Trophoblast cell (in vitro differentiated cells and primary cell): Measurements from ENCODE around the gene GABRG3.

Source experiments
- DNase-seq, 2 donors: peaks; one replicate each; pipeline ENCODE4 v3.0.0-alpha.2; 2016
- H2AFZ ChIP-seq: 2 replicates; pipeline ENCODE4 v1.6.1; 2013; ENCODE audit warnings: low read length, moderate library complexity, mild to moderate bottlenecking; ENCODE audit not compliant: insufficient read depth, poor library complexity
- H2AK5ac ChIP-seq: 2 replicates; pipeline ENCODE4 v1.6.1; 2013; ENCODE audit warnings: mild to moderate bottlenecking, low read length
- H2BK120ac ChIP-seq: 2 replicates; pipeline ENCODE4 v1.6.1; 2013; ENCODE audit warnings: low read length, mild to moderate bottlenecking, moderate library complexity; ENCODE audit not compliant: insufficient read depth, poor library complexity
- H2BK12ac ChIP-seq: 2 replicates; pipeline ENCODE4 v1.6.1; 2013; ENCODE audit warnings: mild to moderate bottlenecking, low read length, moderate library complexity
- H2BK5ac ChIP-seq: 2 replicates; pipeline ENCODE4 v1.6.1; 2013; ENCODE audit warnings: low read length, low read depth, moderate library complexity, mild to moderate bottlenecking; ENCODE audit not compliant: poor library complexity
- H3K14ac ChIP-seq: 2 replicates; pipeline ENCODE4 v1.6.1; 2013; ENCODE audit warnings: mild to moderate bottlenecking, low read length
- H3K18ac ChIP-seq: 2 replicates; pipeline ENCODE4 v1.6.1; 2013; ENCODE audit warnings: mild to moderate bottlenecking, low read length
- H3K23ac ChIP-seq: 2 replicates; pipeline ENCODE4 v1.6.1; 2013; ENCODE audit warnings: low read length
- H3K27ac ChIP-seq: 2 replicates; pipeline ENCODE4 v1.5.1; 2013; ENCODE audit warnings: low read depth, mild to moderate bottlenecking, inconsistent platforms, low read length, moderate library complexity
- H3K27me3 ChIP-seq: 2 replicates; pipeline ENCODE4 v1.6.1; 2013; ENCODE audit warnings: inconsistent platforms, mild to moderate bottlenecking, low read length, moderate library complexity; ENCODE audit not compliant: insufficient read depth
- H3K36me3 ChIP-seq, 2 experiments: 1 replicate in 1 of 2; 2 replicates in 1 of 2; pipeline ENCODE4 v1.6.1; 2013; ENCODE audit warnings: low read length in 2 of 2, mild to moderate bottlenecking in 2 of 2, moderate library complexity in 1 of 2; ENCODE audit not compliant: insufficient read depth in 2 of 2, control insufficient read depth in 1 of 2
- H3K4ac ChIP-seq: 2 replicates; pipeline ENCODE4 v1.6.1; 2013; ENCODE audit warnings: low read depth, mild to moderate bottlenecking, low read length, moderate library complexity
- H3K4me1 ChIP-seq, 2 experiments: 1 replicate in 1 of 2; 2 replicates in 1 of 2; pipeline ENCODE4 v1.6.1; 2013; ENCODE audit warnings: low read length in 2 of 2, mild to moderate bottlenecking in 2 of 2, moderate library complexity in 1 of 2; ENCODE audit not compliant: insufficient read depth in 2 of 2, control insufficient read depth in 1 of 2
- H3K4me2 ChIP-seq: 2 replicates; pipeline ENCODE4 v1.6.1; 2013; ENCODE audit warnings: inconsistent platforms, mild to moderate bottlenecking, low read length, moderate library complexity
- H3K4me3 ChIP-seq: 2 replicates; pipeline ENCODE4 v1.5.1; 2013; ENCODE audit warnings: mild to moderate bottlenecking, low read depth, low read length, inconsistent platforms
- H3K79me1 ChIP-seq: one replicate; pipeline ENCODE4 v1.6.1; 2013; ENCODE audit warnings: low read length
- H3K79me2 ChIP-seq: 2 replicates; pipeline ENCODE4 v1.6.1; 2013; ENCODE audit warnings: low read length, mild to moderate bottlenecking; ENCODE audit not compliant: control insufficient read depth, insufficient read depth, poor library complexity
- H3K9ac ChIP-seq: 2 replicates; pipeline ENCODE4 v1.6.1; 2013; ENCODE audit warnings: mild to moderate bottlenecking, low read length
- H3K9me3 ChIP-seq: 2 replicates; pipeline ENCODE4 v1.6.1; 2013; ENCODE audit warnings: low read depth, mild to moderate bottlenecking, control low read depth, inconsistent platforms, low read length; ENCODE audit not compliant: insufficient read depth
- H4K12ac ChIP-seq: 2 replicates; pipeline ENCODE4 v1.6.1; 2013; ENCODE audit warnings: low read depth, mild to moderate bottlenecking, low read length, moderate library complexity
- H4K8ac ChIP-seq: 2 replicates; pipeline ENCODE4 v1.6.1; 2013; ENCODE audit warnings: low read depth, mild to moderate bottlenecking, low read length, moderate library complexity
- H4K91ac ChIP-seq: one replicate; pipeline ENCODE4 v1.6.1; 2013; ENCODE audit warnings: low read depth, mild to moderate bottlenecking, low read length, moderate library complexity
- WGBS: extraction: QIAGEN DNeasy Blood & Tissue Kit; methylation state at CpG from one replicate; pipeline ENCODE4 v1.1.7; 2013; ENCODE audit warnings: missing lambda C conversion rate; ENCODE audit not compliant: insufficient read length, insufficient coverage; ENCODE audit errors: extremely low coverage; 5-methylcytosine and 5-hydroxymethylcytosine counted together

GABRG3 gene

GRCh38 chr15:27579738-27580137 lies 608.8 kb downstream of the GABRG3 start:
- Histone ChIP-seq H3K27me3 (no peaks in the 10 kb centered on the region), H3K36me3 (no peaks in the 10 kb centered on the region), H3K14ac (no peak overlapping the region), H3K23ac (no peak overlapping the region), H2BK120ac (no peak overlapping the region), H3K9me3 (no peaks in the 10 kb centered on the region), H4K12ac (no peak overlapping the region), H3K27ac (no peak overlapping the region), H3K4ac (no peak overlapping the region), H3K79me1 (no peaks in the 10 kb centered on the region), H2AFZ (no peak overlapping the region), H2BK12ac (no peak overlapping the region), H2BK5ac (no peak overlapping the region), H3K4me1 (no peaks in the 10 kb centered on the region), H3K4me3 (no peak overlapping the region), H3K18ac (no peak overlapping the region), H4K91ac (no peak overlapping the region), H2AK5ac (no peak overlapping the region), H3K79me2 (no peaks in the 10 kb centered on the region), H3K4me2 (no peak overlapping the region), H4K8ac (no peak overlapping the region), H3K9ac (no peak overlapping the region)
- no peak for DNase-seq
- no CpG with 5 or more reads among the region's 5 CpGs for WGBS

GRCh38 chr15:27582726-27583410 lies 611.9 kb downstream of the GABRG3 start:
- H3K36me3 ChIP-seq: no peaks in the 10 kb centered on the region
- no peak overlapping the region for H3K4ac ChIP-seq
- H2BK120ac ChIP-seq: no peak overlapping the region
- no peak overlapping the region for H2AK5ac ChIP-seq
- no peak overlapping the region for H4K8ac ChIP-seq
- H2AFZ ChIP-seq: no peak overlapping the region
- H3K79me2 ChIP-seq: no peaks in the 10 kb centered on the region
- no CpG with 5 or more reads among the region's 5 CpGs for WGBS
- H4K12ac ChIP-seq: no peak overlapping the region
- no peaks in the 10 kb centered on the region for H3K79me1 ChIP-seq
- H3K9ac ChIP-seq: no peak overlapping the region
- DNase-seq: no peak
- no peak overlapping the region for H2BK12ac ChIP-seq
- no peak overlapping the region for H3K27ac ChIP-seq
- no peak overlapping the region for H3K4me3 ChIP-seq
- no peaks in the 10 kb centered on the region for H3K27me3 ChIP-seq
- H3K4me1 ChIP-seq: no peaks in the 10 kb centered on the region
- H3K9me3 ChIP-seq: no peaks in the 10 kb centered on the region
- H3K4me2 ChIP-seq: no peak overlapping the region
- H4K91ac ChIP-seq: no peak overlapping the region
- H3K23ac ChIP-seq: no peak overlapping the region
- H2BK5ac ChIP-seq: no peak overlapping the region
- H3K14ac ChIP-seq: no peak overlapping the region
- H3K18ac ChIP-seq: no peak overlapping the region

GRCh38 chr15:27583651-27584050 lies 612.7 kb downstream of the GABRG3 start:
- Histone ChIP-seq H4K12ac (no peak overlapping the region), H3K4me1 (no peaks in the 10 kb centered on the region)

GRCh38 chr15:27585041-27585640 lies 614.2 kb downstream of the GABRG3 start:
- no peak overlapping the region for H4K12ac ChIP-seq
- no peak overlapping the region for H3K23ac ChIP-seq
- H4K91ac ChIP-seq: no peak overlapping the region
- DNase-seq: no peak
- H3K27me3 ChIP-seq: no peaks in the 10 kb centered on the region
- no peaks in the 10 kb centered on the region for H3K36me3 ChIP-seq
- H3K79me2 ChIP-seq: no peaks in the 10 kb centered on the region
- H3K9ac ChIP-seq: no peak overlapping the region
- H3K14ac ChIP-seq: no peak overlapping the region
- H3K27ac ChIP-seq: no peak overlapping the region
- peaks cover 1% of the 10 kb centered on the region for H3K9me3 ChIP-seq
- H3K4ac ChIP-seq: no peak overlapping the region
- no peak overlapping the region for H2AFZ ChIP-seq
- H2BK12ac ChIP-seq: no peak overlapping the region
- H2BK5ac ChIP-seq: no peak overlapping the region
- H4K8ac ChIP-seq: no peak overlapping the region
- no peak overlapping the region for H3K18ac ChIP-seq
- no peak overlapping the region for H2AK5ac ChIP-seq
- no CpG with 5 or more reads among the region's 6 CpGs for WGBS
- H3K4me2 ChIP-seq: no peak overlapping the region
- H3K4me1 ChIP-seq: no peaks in the 10 kb centered on the region
- no peaks in the 10 kb centered on the region for H3K79me1 ChIP-seq
- H3K4me3 ChIP-seq: no peak overlapping the region
- no peak overlapping the region for H2BK120ac ChIP-seq

More at GRCh38 chr15:27583651-27584050, 612.7 kb downstream of the GABRG3 start:
- H3K14ac ChIP-seq: no peak overlapping the region
- no peak overlapping the region for H3K4me2 ChIP-seq
- WGBS: no CpG with 5 or more reads among the region's 1 CpG
- no peak overlapping the region for H2AK5ac ChIP-seq
- H3K18ac ChIP-seq: no peak overlapping the region
- no peak overlapping the region for H4K91ac ChIP-seq
- no peak overlapping the region for H3K23ac ChIP-seq
- no peaks in the 10 kb centered on the region for H3K9me3 ChIP-seq
- no peak overlapping the region for H4K8ac ChIP-seq
- no peaks in the 10 kb centered on the region for H3K36me3 ChIP-seq
- H3K9ac ChIP-seq: no peak overlapping the region
- H2BK5ac ChIP-seq: no peak overlapping the region
- no peak for DNase-seq
- no peaks in the 10 kb centered on the region for H3K27me3 ChIP-seq
- no peak overlapping the region for H3K4ac ChIP-seq
- no peak overlapping the region for H2BK12ac ChIP-seq
- no peaks in the 10 kb centered on the region for H3K79me2 ChIP-seq
- no peaks in the 10 kb centered on the region for H3K79me1 ChIP-seq
- no peak overlapping the region for H3K27ac ChIP-seq
- H2BK120ac ChIP-seq: no peak overlapping the region
- H2AFZ ChIP-seq: no peak overlapping the region
- H3K4me3 ChIP-seq: no peak overlapping the region
